Left ventricle myocardium superior (tissue), 1 donor: ENCODE measurements around the gene PRRG4. TPM values are rescaled to one million over a fixed set of nuclear protein-coding genes. Genes with fewer than 3 reads are reported as not detected.
"Not testable (repeated sequence)": the region's sequence is repeated elsewhere in the genome, so short reads cannot be mapped to it uniquely, and the experiment has no call there.

ENCODE experiments used
- ATAC-seq: fragments of 200-7000 bp; cut with Tn5 transposase; one replicate; pipeline ENCODE4 v1.9.1; 2020; ENCODE audit warnings: mild to moderate bottlenecking, moderate library complexity
- DNase-seq: peaks from one replicate; pipeline ENCODE4 v3.0.0-alpha.2; 2020
- intact Hi-C: fragments of 100-400 bp; cut with micrococcal nuclease; formaldehyde crosslinking; loops from one replicate; pipeline ENCODE4 v1.11.0; 2022
- total RNA-seq: library from RNA; stranded (reverse); fragmentation: NEBNext Ultra II Directional; extraction: Animal tissue kit (Norgen Biotek cat#: 25700); gene quantifications from one replicate; pipeline ENCODE4 v1.2.1, GENCODE V29; 2021
- donor health status: DM: no; HTN: yes; CAD: no; lungs with severe emphysema.

PRRG4 gene
- total RNA-seq, 1 donor from 2014 or later = 0.62 TPM

- ATAC-seq (no peak), DNase-seq (no peak)
- intact Hi-C loops = no loop called here
These were observed 2.5 kb upstream of the PRRG4 start for GRCh38 chr11:32827276-32827675.

- intact Hi-C loops = no loop called here
- no peak for DNase-seq
- ATAC-seq = no peak
These were observed 509 bp upstream of the PRRG4 start for GRCh38 chr11:32829157-32829679.

- ATAC-seq (peak; percentile 33), DNase-seq (no peak)
- intact Hi-C loops = no loop called here
These were observed 649 bp downstream of the PRRG4 start for GRCh38 chr11:32830413-32830738.

- intact Hi-C loops = no loop called here
- ATAC-seq (no peak), DNase-seq (no peak)
These were observed 1.1 kb downstream of the PRRG4 start for GRCh38 chr11:32830796-32831195.

GRCh38 chr11:32831221-32831620, 1.5 kb downstream of the PRRG4 start:
- DNase-seq (no peak), ATAC-seq (no peak)
- intact Hi-C loops = no loop called here

DNA sequence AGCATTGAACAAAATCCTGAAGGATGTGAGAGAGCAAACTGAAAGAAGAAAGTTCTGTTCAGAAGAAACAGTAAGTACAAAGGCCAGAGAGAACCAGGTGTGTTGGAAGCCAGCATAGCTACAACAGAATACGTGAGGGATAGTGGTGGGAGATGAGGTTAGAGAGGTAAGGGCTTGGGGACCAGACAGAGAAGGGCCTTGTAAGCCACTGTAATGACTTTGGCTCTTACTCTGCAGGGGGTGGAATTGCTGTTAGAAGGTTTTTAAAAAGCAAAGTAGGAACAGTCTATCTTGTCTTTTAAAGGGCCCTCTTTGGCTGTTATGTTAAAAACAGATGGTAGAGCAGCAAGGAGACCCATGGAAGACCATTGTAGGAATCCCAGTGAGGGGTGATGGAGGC, 4.2 kb downstream of the PRRG4 start:
- ATAC-seq = no peak
- intact Hi-C loops = no loop called here
- DNase-seq = no peak

DNA sequence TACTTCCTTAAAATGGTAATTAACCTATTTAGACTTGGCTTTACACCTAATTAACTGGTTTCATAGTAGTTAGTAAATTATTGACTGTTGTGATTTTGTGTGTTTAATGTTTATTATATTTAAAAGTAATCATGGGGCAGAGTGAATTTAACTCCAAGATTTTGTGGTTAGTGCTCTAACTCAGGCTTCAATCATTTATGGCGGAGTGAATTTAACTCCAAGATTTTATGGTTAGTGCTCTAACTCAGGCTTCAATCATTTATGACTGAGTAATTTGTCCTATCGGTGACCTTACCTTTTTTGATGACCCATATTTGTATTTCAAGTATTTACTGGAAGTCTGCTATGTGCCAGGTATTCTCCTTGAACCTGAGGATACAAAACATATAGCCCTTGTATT, 7.2 kb downstream of the PRRG4 start:
- DNase-seq = no peak
- no peak for ATAC-seq
- intact Hi-C loops = no loop called here

GRCh38 chr11:32838505-32839274, 9.0 kb downstream of the PRRG4 start:
- intact Hi-C loops = no loop called here

GRCh38 chr11:32839308-32839707, 9.6 kb downstream of the PRRG4 start:
- intact Hi-C loops = no loop called here
- no peak for DNase-seq
- no peak for ATAC-seq

More at GRCh38 chr11:32838505-32839274, 9.0 kb downstream of the PRRG4 start:
- ATAC-seq (no peak), DNase-seq (no peak)

- intact Hi-C loops = no loop called here
- DNase-seq = no peak
- ATAC-seq = no peak
These were observed 10.9 kb downstream of the PRRG4 start for GRCh38 chr11:32840587-32840986.

DNA sequence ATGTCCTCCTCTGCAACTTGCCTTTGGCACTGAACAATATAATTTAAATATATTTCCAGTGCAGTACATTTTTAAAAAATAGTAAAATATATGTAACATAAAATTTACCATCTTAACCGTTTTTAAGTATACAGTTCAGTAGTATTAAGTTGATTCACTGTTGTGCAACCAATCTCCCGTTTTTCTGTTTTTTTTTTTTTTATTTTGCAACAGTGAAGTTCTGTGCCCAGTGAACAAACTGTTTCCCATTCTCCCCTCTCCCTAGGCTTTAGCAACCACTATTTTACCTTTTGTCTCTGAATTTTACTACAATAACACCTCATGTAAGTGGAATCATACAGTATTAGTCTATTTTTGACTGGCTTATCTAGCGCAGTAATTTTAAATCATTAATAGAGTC, 13.8 kb downstream of the PRRG4 start:
- no peak for DNase-seq
- intact Hi-C loops = no loop called here
- no peak for ATAC-seq

- intact Hi-C loops = no loop called here
- no peak for DNase-seq
- no peak for ATAC-seq
These were observed 17.8 kb downstream of the PRRG4 start for GRCh38 chr11:32847511-32847910.

DNA sequence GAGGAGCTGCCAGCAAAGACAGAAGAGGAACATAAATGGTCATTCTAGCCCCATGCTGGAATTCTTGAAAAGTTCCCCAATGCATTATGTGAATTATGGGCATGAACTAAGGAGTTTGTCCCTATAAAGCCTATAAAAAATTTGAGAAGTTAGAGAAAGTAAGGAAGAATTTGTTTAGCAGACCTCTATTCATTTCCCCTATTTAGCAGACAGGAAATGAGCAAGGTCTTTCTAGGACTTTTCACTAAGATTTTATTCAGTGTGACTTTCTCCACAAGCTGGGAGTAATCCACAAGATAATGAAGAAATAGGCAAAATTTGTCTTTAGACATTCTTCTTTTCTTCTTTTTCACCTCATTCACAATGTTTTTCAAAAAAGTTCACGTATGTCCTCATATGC, 20.0 kb downstream of the PRRG4 start:
- DNase-seq = no peak
- no peak for ATAC-seq
- intact Hi-C loops = no loop called here

DNA sequence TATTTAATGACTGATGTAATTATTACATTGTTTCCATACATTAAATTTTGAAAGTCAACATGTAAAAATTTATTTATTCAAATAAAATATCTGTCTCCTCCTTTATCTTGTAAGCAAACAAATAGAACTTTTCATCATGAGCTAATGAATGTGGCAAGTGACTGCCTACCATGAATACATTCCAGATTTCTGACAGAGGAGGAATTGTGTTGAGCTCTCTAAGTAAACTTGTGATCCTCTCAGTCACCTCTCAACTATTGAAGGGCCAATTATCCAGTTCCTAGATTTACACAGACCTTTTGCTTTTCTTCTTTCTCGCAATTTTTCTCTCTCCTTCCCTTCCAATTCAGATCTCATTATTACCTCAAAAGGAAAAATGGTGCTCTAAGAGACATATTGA, 21.5 kb downstream of the PRRG4 start:
- ATAC-seq (no peak), DNase-seq (no peak)
- intact Hi-C loops = no loop called here

GRCh38 chr11:32852207-32852606, 22.5 kb downstream of the PRRG4 start:
- intact Hi-C loops = no loop called here
- ATAC-seq = no peak
- no peak for DNase-seq

DNA sequence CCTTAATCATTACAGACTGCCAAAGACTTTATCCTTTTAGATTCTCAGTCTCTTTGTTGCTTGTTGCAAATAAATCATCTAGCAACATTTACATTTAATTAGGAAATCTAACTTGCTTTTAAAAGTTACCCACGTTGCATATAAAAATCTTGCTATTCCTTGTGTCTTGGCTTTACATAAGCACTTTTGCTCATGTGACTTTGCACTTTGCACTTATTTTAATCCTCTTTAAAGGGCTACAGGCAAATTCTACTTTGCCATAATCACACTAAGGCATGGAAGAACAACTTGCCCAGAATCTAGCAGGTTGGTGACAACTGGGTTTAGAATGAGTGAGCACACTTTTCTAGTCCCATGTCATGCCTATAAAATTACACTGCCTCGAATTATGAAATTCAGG, 25.9 kb downstream of the PRRG4 start:
- no peak for ATAC-seq
- DNase-seq = no peak
- intact Hi-C loops = no loop called here

GRCh38 chr11:32858731-32859130, 29.0 kb downstream of the PRRG4 start:
- intact Hi-C loops = no loop called here
- ATAC-seq (no peak), DNase-seq (no peak)

DNA sequence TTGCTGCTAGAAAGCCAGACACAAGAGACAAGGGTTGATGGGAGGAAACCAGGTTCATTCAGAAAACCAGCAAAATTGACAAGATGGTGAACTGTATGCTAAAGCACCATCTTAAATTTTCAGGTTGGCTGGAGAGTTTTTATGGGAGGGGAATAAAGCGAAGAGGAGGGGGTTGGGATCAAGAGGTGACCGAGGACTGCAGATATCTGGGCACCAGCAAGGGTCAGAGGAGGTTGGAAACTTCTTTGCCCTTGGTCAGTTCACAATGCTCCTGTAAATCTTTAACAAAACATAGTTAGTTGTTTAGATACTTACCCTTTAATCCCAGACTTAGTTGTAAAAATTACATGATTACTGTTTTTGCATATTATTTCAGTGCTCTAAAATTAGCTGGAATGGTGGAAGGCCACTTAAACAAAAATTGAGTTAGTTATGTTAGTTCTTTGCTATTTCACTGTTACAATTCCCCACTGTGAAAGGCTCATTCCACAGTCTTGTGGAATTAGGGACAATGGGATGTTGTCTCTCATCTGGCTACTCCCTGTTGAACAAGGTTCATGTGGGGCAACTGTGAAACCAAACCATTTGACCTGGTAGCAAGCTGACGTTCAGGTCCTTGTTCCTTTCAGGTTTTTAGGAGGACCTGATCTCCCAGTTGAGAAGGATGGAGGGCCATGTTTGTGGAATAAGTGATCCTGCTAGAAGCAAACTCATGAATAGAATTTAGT, 32.3 kb downstream of the PRRG4 start:
- ATAC-seq (no peak), DNase-seq (no peak)
- intact Hi-C loops = no loop called here

GRCh38 chr11:32864555-32864954, 34.8 kb downstream of the PRRG4 start:
- ATAC-seq (no peak), DNase-seq (no peak)
- intact Hi-C loops = no loop called here

DNA sequence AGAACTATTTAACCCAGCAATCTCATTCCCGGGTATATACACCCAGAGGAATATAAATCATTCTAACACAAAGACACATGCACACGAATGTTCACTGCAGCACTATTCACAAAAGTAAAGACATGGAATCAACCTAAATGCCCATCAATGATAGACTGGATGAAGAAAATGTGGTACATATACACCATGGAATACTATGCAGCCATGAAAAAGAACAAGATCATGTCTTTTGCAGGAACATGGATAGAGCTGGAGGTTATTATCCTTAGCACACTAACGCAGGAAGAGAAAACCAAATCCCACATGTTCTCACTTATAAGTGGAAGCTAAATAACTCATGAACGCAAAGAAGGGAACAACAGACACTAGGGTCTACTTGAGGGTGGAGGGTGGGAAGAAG, 39.0 kb downstream of the PRRG4 start:
- ATAC-seq, intact Hi-C loops: not testable (repeated sequence)

GRCh38 chr11:32870676-32871075, 40.9 kb downstream of the PRRG4 start:
- intact Hi-C loops = no loop called here
- ATAC-seq (no peak), DNase-seq (no peak)

More for the DNA sequence above, 39.0 kb downstream of the PRRG4 start:
- not testable (repeated sequence) for DNase-seq
